HG02938 (cell line): Measurements from ENCODE around the gene PRKAG2.

Experiments
- ATAC-seq: cut with Tn5 transposase; IDR thresholded peaks from one replicate; pipeline ENCODE4 v1.9.1; 2021; ENCODE audit warnings: mild to moderate bottlenecking, moderate library complexity; ENCODE audit not compliant: unreplicated experiment

PRKAG2 gene

GRCh38 chr7:151663382-151664100 is 213.4 kb downstream of the PRKAG2 start:
- no peak for ATAC-seq

- no peak for ATAC-seq
Observed at GRCh38 chr7:151662251-151662826, 214.6 kb downstream of the PRKAG2 start.

GRCh38 chr7:151661587-151661986 is 215.3 kb downstream of the PRKAG2 start:
- ATAC-seq, result no peak

- ATAC-seq, result no peak
Observed at GRCh38 chr7:151660141-151660540, 216.8 kb downstream of the PRKAG2 start.

- ATAC-seq, result no peak
Observed at GRCh38 chr7:151659219-151659618, 217.7 kb downstream of the PRKAG2 start.

GRCh38 chr7:151658778-151659177 is 218.1 kb downstream of the PRKAG2 start:
- ATAC-seq, result no peak

GRCh38 chr7:151657173-151657572 is 219.7 kb downstream of the PRKAG2 start:
- no peak for ATAC-seq

- no peak for ATAC-seq
Observed at GRCh38 chr7:151655555-151655954, 221.4 kb downstream of the PRKAG2 start.

GRCh38 chr7:151652111-151652510 is 224.8 kb downstream of the PRKAG2 start:
- no peak for ATAC-seq

- ATAC-seq, result no peak
Observed at GRCh38 chr7:151650161-151650560, 226.8 kb downstream of the PRKAG2 start.

GRCh38 chr7:151648429-151648828 is 228.5 kb downstream of the PRKAG2 start:
- ATAC-seq, result no peak

GRCh38 chr7:151647874-151648273 is 229.0 kb downstream of the PRKAG2 start:
- no peak for ATAC-seq

- no peak for ATAC-seq
Observed at GRCh38 chr7:151647006-151647405, 229.9 kb downstream of the PRKAG2 start.

GRCh38 chr7:151645311-151645710 is 231.6 kb downstream of the PRKAG2 start:
- ATAC-seq, result no peak

GRCh38 chr7:151644554-151644953 is 232.4 kb downstream of the PRKAG2 start:
- ATAC-seq, result no peak

GRCh38 chr7:151642746-151643145 is 234.2 kb downstream of the PRKAG2 start:
- ATAC-seq, result no peak

GRCh38 chr7:151641587-151641986 is 235.3 kb downstream of the PRKAG2 start:
- ATAC-seq, result no peak

GRCh38 chr7:151637781-151638261 is 239.1 kb downstream of the PRKAG2 start:
- ATAC-seq, result no peak

GRCh38 chr7:151634643-151635042 is 242.3 kb downstream of the PRKAG2 start:
- ATAC-seq, result no peak

GRCh38 chr7:151633516-151633812 is 243.5 kb downstream of the PRKAG2 start:
- ATAC-seq, result no peak

GRCh38 chr7:151632750-151633515 is 244.0 kb downstream of the PRKAG2 start:
- ATAC-seq, result peak; percentile 65
